C4-2B (cell line): Measurements from ENCODE around the gene SUPT6H.

ENCODE experiments used
- CTCF ChIP-seq: fragments of 450-650 bp; conservative IDR thresholded peaks from 2 replicates; pipeline ENCODE4 v1.5.1; 2017; ENCODE audit warnings: mild to moderate bottlenecking
- ZFX ChIP-seq: fragments of 450-650 bp; IDR thresholded peaks from 2 replicates; pipeline ENCODE4 v1.6.1; 2017

DNA sequence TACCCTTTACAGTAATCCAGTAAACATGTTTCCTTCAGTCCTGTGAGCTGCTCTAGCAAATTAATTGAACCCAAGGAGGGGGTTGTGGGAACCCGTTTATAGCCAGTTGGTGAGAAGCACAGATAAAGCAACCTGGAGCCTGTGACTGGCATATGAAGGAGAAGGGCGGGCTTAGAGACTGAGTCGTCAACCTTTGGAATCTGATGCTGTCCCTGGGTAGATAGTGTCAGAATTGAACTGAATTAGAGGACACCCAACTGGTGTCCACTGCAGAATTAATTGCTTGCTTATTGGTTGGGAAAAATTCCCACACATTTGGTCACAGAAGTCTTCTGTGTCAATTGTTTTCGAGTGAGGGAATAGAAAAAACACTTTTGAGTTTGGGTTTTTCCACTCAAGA, 35.2 kb upstream of the SUPT6H start:
- TF ChIP-seq CTCF = no peak
- no peak for TF ChIP-seq ZFX
